Cardiac muscle cell (in vitro differentiated cells and primary cell): ENCODE results near the gene RIPOR2. TPM values are rescaled to one million over a fixed set of nuclear protein-coding genes. Genes with fewer than 3 reads are reported as not detected.

ENCODE experiments used
- DNase-seq, 2 donors: peaks; one replicate each; pipeline versions ENCODE4 v3.0.0 to v3.0.0-alpha.2; 2010 to 2017; ENCODE audit warnings: low read depth in 1 of 2, low spot score in 1 of 2
- H3K27ac ChIP-seq: fragments of 200-600 bp; sonication (generic); 2 replicates; pipeline ENCODE4 v1.5.1; 2016
- H3K27me3 ChIP-seq: fragments of 200-600 bp; sonication (generic); 2 replicates; pipeline ENCODE4 v1.6.0; 2016; ENCODE audit warnings: control low read depth
- H3K36me3 ChIP-seq: fragments of 200-600 bp; sonication (generic); 2 replicates; pipeline ENCODE4 v1.5.1; 2016; ENCODE audit warnings: control low read depth
- H3K4me1 ChIP-seq: fragments of 200-600 bp; sonication (generic); 2 replicates; pipeline ENCODE4 v1.8.1; 2017; ENCODE audit warnings: low read depth, mild to moderate bottlenecking, mixed run types
- H3K4me3 ChIP-seq: fragments of 200-600 bp; sonication (generic); 2 replicates; pipeline ENCODE4 v1.5.1; 2016; ENCODE audit warnings: mild to moderate bottlenecking
- H3K9me3 ChIP-seq: fragments of 200-600 bp; sonication (generic); 2 replicates; pipeline ENCODE4 v1.5.1; 2017; ENCODE audit warnings: low read depth, mild to moderate bottlenecking, control low read depth
- CTCF ChIP-seq: IDR thresholded peaks from 2 replicates; pipeline ENCODE4 v1.5.1; 2012; ENCODE audit warnings: low read depth, mild to moderate bottlenecking, low read length
- polyA plus RNA-seq: library from polyadenylated mRNA; unstranded; fragments of >200 nt; fragmentation: Nextera tagmentation; extraction: Ambion mirVana; gene quantifications from 2 replicates; pipeline ENCODE4 v1.2.1, GENCODE V29; 2016
- total RNA-seq: library from RNA; depleted of rRNA; stranded (reverse); fragments of >200 nt; gene quantifications from 2 replicates; pipeline ENCODE4 v1.2.3, GENCODE V29; 2016

The RIPOR2 gene
- 4.8 and 6.9 TPM in 2 replicates for total RNA-seq
- polyA plus RNA-seq = 2.2 and 4.4 TPM in 2 replicates

GRCh38 chr6:24935366-24936152 is at the start of gene RIPOR2:
RIPOR2 (minus strand) TSS chr6:24935960; CDS start chr6:24935898, 62 bp downstream.
- DNase-seq = peak in 1 of 2 donors; percentile 22
- no peaks in the 10 kb centered on the region for H3K9me3 ChIP-seq
- no peak within 1 kb of the TSS for H3K27ac ChIP-seq
- peaks cover 20% of the 10 kb centered on the region for H3K4me1 ChIP-seq
- H3K4me3 ChIP-seq = no peak within 1 kb of the TSS
- H3K27me3 ChIP-seq = no peaks in the 10 kb centered on the region
- peak; percentile 7 for TF ChIP-seq CTCF
- no peaks in the 10 kb centered on the region for H3K36me3 ChIP-seq

- TF ChIP-seq CTCF = no peak
- no peaks in the 10 kb centered on the region for H3K36me3 ChIP-seq
Observed at GRCh38 chr6:24985323-24985722, 49.6 kb upstream of the RIPOR2 start.

GRCh38 chr6:24982231-24982630 is 46.5 kb upstream of the RIPOR2 start:
- Histone ChIP-seq H3K27me3 (no peaks in the 10 kb centered on the region), H3K4me1 (peaks cover 33% of the 10 kb centered on the region), H3K4me3 (no peak overlapping the region), H3K27ac (no peak overlapping the region), H3K9me3 (no peaks in the 10 kb centered on the region), H3K36me3 (no peaks in the 10 kb centered on the region)
- peak in 1 of 2 donors; percentile 21 for DNase-seq
- TF ChIP-seq CTCF = no peak

More at GRCh38 chr6:24985323-24985722, 49.6 kb upstream of the RIPOR2 start:
- peak overlapping the region; percentile 68 for H3K27ac ChIP-seq
- H3K4me1 ChIP-seq = peaks cover 33% of the 10 kb centered on the region
- no peak overlapping the region for H3K4me3 ChIP-seq
- no peaks in the 10 kb centered on the region for H3K9me3 ChIP-seq
- no peaks in the 10 kb centered on the region for H3K27me3 ChIP-seq
- DNase-seq = peak in 1 of 2 donors; percentile 22

- Histone ChIP-seq H3K36me3 (no peaks in the 10 kb centered on the region), H3K27ac (peak overlapping the region; percentile 94), H3K4me1 (peaks cover 33% of the 10 kb centered on the region), H3K9me3 (no peaks in the 10 kb centered on the region), H3K27me3 (no peaks in the 10 kb centered on the region), H3K4me3 (no peak overlapping the region)
- DNase-seq = peak; percentile 20 to 56
- TF ChIP-seq CTCF = no peak
Observed at GRCh38 chr6:24981386-24981760, 45.6 kb upstream of the RIPOR2 start.

- no peaks in the 10 kb centered on the region for H3K9me3 ChIP-seq
- TF ChIP-seq CTCF = no peak
- H3K4me3 ChIP-seq = no peak overlapping the region
- no peaks in the 10 kb centered on the region for H3K27me3 ChIP-seq
- DNase-seq = peak; percentile 53 to 77
- H3K36me3 ChIP-seq = no peaks in the 10 kb centered on the region
- peaks cover 32% of the 10 kb centered on the region for H3K4me1 ChIP-seq
- H3K27ac ChIP-seq = peak overlapping the region; percentile 94
Observed at GRCh38 chr6:24980507-24981385, 45.0 kb upstream of the RIPOR2 start.
